Kidney epithelial cell (primary cell): ENCODE measurements around the gene KIAA0753. TPM values are rescaled to one million over a fixed set of nuclear protein-coding genes. Genes with fewer than 3 reads are reported as not detected.

Source experiments
- DNase-seq: peaks from one replicate; pipeline ENCODE4 v3.0.0-alpha.2; 2010; ENCODE audit warnings: low read depth
- H3K27me3 ChIP-seq: 2 replicates; pipeline ENCODE4 v1.6.0; 2011; ENCODE audit warnings: low read length; ENCODE audit not compliant: control insufficient read depth, insufficient read depth
- H3K36me3 ChIP-seq: 2 replicates; pipeline ENCODE4 v1.5.1; 2011; ENCODE audit warnings: low read length; ENCODE audit not compliant: control insufficient read depth, insufficient read depth
- H3K4me3 ChIP-seq: 2 replicates; pipeline ENCODE4 v1.5.1; 2011; ENCODE audit warnings: low read depth, mild to moderate bottlenecking, control low read depth, low read length
- total RNA-seq: library from RNA; depleted of rRNA; stranded (reverse); fragments of >200 nt; gene quantifications from 2 replicates; pipeline ENCODE4 v1.2.3, GENCODE V29; 2015
- TF ChIP-seq, protein P1 (sequence below): IDR thresholded peaks from 2 replicates; pipeline ENCODE4 v1.5.1; 2011; ENCODE audit warnings: mild to moderate bottlenecking, moderate library complexity, low read length, control low read depth, inconsistent platforms; ENCODE audit not compliant: insufficient read depth, poor library complexity, severe bottlenecking

KIAA0753 gene
- total RNA-seq, 1 donor from 2014 or later = 20.2 TPM

DNA sequence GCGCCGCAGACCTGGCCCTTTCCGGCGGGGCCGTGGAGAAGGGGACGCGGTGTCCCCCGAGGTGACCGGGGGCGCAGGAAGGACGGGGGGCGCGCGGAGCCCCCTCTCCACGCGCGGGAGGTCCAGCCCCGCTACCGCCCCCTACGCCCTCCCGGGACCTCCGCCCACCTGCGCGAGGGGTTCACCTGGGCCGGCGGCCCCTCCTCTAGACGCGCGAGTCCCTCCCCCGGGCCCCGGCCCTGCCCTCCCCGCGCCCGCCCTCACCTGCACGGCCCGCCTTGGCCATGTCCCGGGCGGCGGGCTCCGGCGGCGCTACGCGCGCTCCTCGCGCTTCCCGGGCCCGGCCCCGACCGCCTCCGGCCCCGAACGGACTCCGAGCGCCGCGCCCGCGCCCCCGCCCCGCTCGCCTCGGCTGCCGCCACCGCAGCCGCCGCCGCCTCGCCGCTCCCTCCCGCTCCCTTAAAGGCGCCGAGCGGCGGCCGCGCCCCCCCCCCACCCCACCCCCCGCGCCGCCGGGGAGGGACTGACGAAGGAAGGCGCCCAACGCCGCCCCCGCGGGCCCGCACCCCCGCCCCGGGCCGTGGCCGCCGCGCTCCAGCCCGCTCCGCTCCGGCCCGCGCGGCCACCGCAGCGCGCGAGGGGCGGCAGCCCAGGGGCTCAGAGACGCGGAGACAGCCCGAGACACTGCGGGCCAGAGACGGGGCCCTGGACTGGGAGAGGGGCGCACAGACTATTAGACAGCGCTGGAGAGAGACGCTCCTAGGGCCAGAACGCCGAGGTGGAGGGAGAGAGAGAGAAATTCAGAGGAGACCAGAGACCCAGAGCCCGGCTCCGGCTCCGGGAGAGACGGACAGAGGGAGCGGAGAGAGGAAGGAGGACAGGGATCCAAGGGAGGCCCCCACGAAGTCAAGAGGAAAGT lies 84.1 kb downstream of the KIAA0753 start, which contains the start of gene PITPNM3:
Gene PITPNM3, minus strand, starts transcription at position 435 of the 919 bp plus-strand sequence. Its CDS starts 149 bp downstream, at position 286.
- DNase-seq = no peak
- TF ChIP-seq, protein P1, sequence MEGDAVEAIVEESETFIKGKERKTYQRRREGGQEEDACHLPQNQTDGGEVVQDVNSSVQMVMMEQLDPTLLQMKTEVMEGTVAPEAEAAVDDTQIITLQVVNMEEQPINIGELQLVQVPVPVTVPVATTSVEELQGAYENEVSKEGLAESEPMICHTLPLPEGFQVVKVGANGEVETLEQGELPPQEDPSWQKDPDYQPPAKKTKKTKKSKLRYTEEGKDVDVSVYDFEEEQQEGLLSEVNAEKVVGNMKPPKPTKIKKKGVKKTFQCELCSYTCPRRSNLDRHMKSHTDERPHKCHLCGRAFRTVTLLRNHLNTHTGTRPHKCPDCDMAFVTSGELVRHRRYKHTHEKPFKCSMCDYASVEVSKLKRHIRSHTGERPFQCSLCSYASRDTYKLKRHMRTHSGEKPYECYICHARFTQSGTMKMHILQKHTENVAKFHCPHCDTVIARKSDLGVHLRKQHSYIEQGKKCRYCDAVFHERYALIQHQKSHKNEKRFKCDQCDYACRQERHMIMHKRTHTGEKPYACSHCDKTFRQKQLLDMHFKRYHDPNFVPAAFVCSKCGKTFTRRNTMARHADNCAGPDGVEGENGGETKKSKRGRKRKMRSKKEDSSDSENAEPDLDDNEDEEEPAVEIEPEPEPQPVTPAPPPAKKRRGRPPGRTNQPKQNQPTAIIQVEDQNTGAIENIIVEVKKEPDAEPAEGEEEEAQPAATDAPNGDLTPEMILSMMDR = no peak
- Histone ChIP-seq H3K27me3 (peaks cover 3% of the 10 kb centered on the region), H3K36me3 (no peaks in the 10 kb centered on the region), H3K4me3 (peak within 1 kb of the TSS; percentile 45)

DNA sequence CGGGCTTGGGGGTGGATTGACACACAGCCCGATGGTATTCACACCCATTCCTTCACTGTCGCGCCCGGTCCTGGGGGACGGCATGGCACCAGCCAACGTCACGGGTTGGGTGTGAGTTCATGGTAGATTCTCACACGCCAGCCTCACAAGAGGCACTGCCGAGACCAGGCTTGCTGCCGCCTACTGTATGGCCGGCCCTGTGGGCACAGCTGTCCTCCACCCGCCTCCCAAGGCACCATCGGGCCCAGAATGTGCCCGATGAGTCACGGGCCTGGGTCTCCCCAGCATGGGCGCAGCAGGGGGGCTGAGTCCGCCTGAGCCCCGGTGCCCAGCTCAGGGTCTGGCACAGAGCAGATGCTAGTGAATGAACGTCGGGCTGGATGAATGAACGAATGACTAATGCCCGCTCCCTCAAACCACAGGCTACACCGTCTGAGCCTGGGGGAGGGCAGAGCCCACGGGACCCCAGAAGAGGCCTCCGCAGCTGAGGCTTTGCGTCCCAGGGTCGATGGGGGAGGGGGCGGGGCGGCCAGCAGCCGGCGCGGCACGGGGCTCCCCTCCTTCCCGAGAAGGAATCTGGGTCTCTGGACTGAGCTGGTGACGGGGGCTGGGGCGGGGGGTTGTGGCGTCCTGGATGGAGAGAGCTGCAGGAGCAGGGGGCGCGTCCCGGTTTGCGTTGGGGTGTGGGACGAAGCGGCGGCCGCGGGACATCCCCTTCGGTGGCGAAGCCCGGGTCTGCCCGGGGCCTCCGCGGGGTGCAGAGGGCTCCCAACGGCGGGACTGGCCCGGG lies 85.0 kb downstream of the KIAA0753 start:
- TF ChIP-seq, protein P1 = peak; percentile 14
- peak; percentile 19 for DNase-seq
- no peaks in the 10 kb centered on the region for H3K36me3 ChIP-seq
- peak overlapping the region; percentile 45 for H3K4me3 ChIP-seq
- peaks cover 3% of the 10 kb centered on the region for H3K27me3 ChIP-seq

DNA sequence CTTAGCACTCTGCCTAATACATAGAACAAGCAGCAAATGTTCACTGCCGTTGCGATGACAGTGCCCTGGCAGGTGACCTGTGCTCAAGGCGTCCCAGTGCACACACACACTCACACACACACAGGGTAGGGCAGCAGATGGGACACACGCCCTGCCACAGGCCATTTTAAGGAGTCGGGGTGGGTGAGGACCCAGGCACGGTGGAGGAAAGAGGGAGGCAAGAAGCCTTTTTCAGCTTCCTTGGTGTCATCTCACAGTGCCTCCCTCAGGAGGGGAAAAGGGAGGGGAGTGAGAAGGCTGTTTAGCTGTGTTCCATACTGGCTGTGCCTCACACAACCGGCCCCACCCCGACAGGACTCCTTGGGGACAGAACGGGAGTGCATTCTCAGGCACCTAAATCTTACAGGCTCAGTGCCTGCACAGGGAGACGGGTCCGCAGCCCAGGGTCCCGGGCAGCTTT lies 85.6 kb downstream of the KIAA0753 start:
- TF ChIP-seq, protein P1 = no peak
- no peak for DNase-seq
- Histone ChIP-seq H3K27me3 (peaks cover 3% of the 10 kb centered on the region), H3K4me3 (peak overlapping the region; percentile 45), H3K36me3 (no peaks in the 10 kb centered on the region)

DNA sequence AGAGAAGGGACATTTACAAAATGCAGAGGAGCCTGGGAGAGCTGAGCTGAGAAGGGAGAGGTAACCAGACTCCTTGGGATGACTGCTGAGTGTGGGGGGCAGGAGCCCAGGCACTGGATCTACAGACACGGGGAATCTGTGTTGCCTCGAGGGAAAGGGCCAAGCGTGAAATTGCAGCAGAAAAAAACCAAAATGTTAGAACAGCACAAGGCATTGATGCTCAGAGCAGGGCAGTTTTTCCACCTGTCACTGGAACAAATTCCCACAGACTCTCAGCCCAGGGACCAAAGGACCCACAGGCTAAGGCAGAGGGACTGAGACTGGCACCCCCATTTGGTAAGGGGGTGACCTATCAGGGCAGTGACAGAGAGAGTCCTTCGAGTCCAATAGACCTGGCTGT lies 86.2 kb downstream of the KIAA0753 start:
- Histone ChIP-seq H3K4me3 (no peak overlapping the region), H3K27me3 (peaks cover 3% of the 10 kb centered on the region), H3K36me3 (no peaks in the 10 kb centered on the region)
- no peak for DNase-seq
- TF ChIP-seq, protein P1 = no peak

DNA sequence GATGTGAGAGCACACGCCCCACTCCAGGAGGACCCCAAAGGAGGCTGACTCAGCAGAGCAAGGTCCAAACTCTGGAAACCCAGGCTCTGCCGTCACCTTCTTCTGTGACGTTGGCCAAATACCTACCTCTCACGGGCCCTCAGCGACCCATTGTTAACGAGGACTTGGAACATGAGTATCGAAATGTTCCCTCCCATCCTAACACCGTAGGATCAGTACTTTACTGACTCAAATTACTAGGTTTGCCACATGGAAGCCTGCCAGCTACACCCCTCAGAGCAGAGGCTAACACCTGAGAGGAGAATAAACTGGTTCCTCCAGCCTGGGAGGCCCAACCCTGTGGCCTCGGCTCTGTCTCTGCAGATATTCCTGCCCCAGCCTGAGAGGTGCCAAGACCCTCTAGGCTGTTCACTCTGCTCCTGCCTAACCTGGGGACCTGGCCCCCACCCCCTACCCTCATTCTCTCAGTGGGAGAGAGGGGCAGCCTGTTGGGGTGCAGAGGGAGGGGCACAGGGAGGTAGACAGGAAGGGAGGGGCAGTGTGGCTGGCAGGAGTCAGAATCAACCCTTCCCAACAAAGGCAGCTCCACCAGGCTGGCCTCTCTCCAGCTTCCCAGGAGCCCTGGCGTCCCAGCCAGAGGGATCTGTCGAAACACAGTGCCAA lies 88.5 kb downstream of the KIAA0753 start:
- H3K36me3 ChIP-seq = no peaks in the 10 kb centered on the region
- TF ChIP-seq, protein P1 = no peak
- peaks cover 3% of the 10 kb centered on the region for H3K27me3 ChIP-seq
- no peak overlapping the region for H3K4me3 ChIP-seq
- DNase-seq = no peak
